HG02970 (cell line): Measurements from ENCODE around the gene CHCHD1.
"Not testable (repeated sequence)": the region's sequence is repeated elsewhere in the genome, so short reads cannot be mapped to it uniquely, and the experiment has no call there.

Experiments used
- ATAC-seq: cut with Tn5 transposase; IDR thresholded peaks from one replicate; pipeline ENCODE4 v1.9.1; 2021; ENCODE audit warnings: mild to moderate bottlenecking, moderate library complexity, moderate number of reproducible peaks; ENCODE audit not compliant: unreplicated experiment, low FRiP score

CHCHD1 gene

DNA sequence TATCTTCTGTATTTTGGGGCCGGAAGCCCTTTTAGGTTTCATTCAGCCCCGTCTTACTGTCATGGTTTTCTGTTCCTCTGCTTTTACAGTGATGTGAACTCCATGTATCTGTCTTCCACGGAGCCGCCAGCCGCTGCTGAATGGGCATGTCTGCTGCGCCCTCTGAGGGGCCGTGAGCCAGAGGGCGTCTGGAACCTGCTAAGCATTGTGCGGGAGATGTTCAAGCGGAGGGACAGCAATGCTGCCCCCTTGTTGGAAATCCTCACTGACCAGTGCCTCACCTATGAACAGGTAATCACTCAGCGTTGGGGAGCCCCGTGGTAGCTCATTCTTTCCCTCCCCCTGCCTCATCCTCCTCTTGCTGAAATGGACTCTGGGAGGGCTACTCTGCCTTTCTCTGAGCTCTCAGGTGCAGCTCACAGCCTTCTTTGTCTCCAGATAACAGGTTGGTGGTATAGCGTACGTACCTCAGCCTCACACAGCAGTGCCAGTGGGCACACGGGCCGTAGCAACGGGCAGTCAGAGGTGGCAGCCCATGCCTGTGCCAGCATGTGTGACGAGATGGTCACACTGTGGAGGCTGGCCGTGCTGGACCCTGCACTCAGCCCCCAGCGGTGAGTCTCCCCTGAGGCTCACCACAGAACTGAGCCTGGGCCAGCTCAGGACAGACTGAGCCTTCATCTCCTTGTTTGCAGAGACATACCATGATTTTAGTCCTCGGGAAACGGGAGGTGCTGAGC, 9.2 kb downstream of the CHCHD1 start:
- no peak for ATAC-seq

DNA sequence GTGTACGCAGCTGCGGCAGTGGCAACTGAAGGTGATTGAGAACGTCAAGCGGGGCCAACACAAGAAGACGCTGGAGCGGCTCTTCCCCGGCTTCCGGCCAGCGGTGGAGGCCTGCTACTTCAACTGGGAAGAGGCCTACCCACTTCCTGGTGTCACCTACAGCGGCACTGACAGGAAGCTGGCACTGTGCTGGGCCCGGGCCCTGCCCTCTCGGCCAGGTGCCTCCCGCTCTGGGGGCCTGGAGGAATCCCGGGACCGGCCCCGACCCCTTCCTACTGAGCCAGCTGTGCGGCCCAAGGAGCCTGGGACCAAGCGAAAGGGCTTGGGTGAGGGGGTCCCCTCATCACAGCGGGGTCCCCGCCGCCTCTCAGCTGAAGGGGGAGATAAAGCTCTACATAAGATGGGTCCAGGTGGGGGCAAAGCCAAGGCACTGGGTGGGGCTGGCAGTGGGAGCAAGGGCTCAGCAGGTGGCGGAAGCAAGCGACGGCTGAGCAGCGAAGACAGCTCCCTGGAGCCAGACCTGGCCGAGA, 10.1 kb downstream of the CHCHD1 start:
- ATAC-seq = no peak

DNA sequence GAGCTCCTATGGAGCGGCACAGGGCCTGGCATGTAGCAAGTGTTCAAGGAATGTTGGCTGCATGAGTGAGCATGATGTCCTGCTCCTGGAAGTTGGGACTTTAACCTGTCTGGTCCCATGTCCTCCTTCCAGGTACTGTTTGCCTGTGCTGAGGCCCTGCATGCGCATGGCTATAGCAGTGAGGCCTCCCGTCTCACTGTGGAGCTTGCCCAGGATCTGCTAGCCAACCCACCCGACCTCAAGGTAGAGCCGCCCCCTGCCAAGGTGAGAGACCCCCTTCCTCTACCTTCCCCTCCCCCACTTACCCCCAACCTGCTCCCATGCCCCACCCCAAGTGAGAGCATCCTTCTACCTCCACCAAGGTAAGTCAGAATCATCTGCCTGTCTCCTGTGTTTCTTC, 11.6 kb downstream of the CHCHD1 start:
- ATAC-seq = no peak

DNA sequence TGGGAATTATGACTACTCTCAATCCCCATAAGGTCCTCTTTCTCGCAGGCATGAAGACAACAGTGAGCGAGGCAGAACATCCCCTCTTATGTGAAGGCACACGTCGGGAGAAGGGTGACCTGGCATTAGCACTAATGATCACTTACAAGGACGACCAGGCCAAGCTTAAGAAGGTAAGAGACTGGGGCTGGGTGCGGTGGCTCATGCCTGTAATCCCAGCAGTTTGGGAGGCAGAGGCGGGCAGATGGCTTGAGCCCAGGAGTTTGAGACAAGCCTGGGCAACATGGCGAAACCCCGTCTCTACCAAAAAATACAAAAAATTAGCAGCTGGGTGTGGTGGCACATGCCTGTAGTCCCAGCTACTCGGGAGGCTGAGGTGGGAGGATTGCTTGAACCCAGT, 13.6 kb downstream of the CHCHD1 start:
- ATAC-seq = not testable (repeated sequence)

DNA sequence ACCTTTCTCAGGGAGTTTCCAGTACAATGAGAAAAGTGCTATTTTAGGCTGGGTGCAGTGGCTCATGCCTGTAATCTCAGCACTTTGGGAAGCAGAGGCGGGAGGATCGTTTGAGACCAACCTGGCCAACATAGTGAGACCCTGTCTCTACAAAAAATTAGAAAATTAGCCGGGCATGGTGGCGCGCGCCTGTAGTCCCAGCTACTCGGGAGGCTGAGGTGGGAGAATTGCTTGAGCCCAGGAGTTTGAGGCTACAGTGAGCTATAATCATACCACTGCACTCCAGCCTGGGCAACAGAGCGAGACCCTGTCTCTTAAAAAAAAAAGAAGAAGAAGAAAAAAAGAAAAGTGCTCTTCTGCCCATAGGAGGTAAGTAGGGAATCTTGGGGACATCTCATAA, 14.2 kb downstream of the CHCHD1 start:
- ATAC-seq = not testable (repeated sequence)

DNA sequence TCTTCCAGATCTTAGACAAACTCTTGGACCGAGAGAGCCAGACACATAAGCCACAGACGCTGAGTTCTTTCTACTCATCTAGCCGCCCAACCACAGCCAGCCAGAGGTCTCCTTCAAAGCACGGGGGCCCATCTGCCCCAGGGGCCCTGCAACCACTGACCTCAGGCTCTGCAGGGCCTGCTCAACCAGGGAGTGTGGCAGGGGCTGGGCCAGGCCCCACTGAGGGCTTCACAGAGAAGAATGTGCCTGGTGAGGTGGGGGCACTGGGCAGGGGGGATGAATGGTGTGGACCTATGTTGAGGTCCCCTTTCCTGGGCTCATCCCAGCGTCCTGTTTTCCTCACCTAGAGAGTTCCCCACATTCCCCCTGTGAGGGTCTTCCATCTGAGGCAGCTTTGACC, 14.9 kb downstream of the CHCHD1 start:
- ATAC-seq = no peak

DNA sequence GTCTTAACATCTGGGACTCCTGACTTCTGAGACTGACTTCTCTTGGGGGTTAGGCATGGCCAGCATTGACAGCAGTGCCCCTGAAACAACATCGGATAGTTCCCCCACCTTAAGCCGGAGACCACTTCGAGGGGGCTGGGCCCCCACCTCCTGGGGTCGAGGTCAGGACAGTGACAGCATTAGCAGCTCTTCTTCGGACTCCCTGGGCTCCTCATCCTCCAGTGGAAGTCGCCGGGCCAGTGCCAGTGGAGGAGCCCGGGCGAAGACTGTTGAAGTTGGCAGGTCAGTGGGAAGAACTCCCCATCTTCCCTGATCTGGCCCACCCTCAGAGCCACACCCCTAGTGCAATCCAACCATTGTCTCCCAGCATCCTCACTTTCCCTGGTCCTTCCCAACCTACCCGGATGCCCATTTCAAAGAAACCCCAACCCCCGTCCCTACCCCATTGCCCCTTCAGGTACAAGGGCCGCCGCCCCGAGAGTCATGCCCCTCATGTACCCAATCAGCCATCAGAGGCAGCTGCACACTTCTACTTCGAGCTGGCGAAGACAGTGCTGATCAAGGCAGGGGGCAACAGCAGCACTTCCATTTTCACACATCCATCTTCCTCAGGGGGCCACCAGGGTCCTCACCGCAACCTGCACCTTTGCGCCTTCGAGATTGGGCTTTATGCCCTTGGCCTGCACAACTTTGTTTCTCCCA, 15.6 kb downstream of the CHCHD1 start:
- no peak for ATAC-seq

DNA sequence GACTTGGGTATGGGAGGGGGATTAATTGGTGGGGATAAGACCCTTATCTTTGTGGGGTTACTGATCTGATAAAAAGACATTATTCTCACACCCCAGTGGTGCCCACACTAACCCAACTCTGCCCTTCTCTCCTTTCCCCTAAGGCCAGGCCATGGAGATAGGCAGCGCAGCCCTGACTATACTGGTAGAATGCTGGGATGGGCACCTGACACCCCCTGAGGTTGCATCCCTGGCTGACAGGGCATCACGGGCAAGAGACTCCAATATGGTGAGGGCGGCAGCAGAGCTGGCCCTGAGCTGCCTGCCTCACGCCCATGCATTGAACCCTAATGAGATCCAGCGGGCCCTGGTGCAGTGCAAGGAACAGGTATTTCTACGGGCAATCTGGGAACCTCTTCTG, 16.2 kb downstream of the CHCHD1 start:
- ATAC-seq = no peak

DNA sequence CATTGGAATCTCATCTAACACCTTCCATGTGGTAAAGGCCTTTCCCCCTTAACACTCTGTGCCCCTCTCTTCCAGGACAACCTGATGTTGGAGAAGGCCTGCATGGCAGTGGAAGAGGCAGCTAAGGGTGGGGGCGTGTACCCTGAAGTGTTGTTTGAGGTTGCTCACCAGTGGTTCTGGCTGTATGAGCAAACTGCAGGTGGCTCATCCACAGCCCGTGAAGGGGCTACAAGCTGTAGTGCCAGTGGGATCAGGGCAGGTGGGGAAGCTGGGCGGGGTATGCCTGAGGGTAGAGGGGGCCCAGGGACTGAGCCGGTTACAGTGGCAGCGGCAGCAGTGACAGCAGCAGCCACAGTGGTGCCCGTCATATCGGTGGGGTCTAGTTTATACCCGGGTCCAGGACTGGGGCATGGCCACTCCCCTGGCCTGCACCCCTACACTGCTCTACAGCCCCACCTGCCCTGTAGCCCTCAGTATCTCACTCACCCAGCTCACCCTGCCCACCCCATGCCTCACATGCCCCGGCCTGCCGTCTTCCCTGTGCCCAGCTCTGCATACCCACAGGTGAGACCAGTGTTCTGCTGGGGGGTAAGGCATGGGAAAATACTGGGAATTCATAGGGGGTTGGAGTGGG, 17.2 kb downstream of the CHCHD1 start:
- no peak for ATAC-seq

DNA sequence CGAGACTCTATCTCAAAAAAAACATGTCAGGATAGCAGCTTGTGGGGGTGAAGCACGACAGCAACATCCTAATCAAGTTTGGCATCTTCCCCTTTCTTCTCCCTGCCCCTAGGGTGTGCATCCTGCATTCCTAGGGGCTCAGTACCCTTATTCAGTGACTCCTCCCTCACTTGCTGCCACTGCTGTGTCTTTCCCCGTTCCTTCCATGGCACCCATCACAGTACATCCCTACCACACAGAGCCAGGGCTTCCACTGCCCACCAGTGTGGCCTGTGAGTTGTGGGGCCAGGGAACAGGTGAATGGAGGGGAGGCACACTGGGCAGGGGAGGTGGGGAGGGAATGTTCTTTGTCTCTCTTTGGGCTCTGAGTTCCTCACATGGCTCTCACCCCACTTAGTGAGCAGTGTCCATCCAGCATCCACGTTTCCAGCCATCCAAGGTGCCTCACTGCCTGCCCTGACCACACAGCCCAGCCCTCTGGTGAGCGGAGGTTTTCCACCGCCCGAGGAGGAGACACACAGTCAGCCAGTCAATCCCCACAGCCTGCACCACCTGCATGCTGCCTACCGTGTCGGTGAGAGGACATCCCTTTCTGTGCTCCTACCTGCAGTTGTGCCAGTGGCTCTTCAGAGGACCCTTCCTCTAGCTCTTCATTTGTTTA, 18.2 kb downstream of the CHCHD1 start:
- no peak for ATAC-seq

DNA sequence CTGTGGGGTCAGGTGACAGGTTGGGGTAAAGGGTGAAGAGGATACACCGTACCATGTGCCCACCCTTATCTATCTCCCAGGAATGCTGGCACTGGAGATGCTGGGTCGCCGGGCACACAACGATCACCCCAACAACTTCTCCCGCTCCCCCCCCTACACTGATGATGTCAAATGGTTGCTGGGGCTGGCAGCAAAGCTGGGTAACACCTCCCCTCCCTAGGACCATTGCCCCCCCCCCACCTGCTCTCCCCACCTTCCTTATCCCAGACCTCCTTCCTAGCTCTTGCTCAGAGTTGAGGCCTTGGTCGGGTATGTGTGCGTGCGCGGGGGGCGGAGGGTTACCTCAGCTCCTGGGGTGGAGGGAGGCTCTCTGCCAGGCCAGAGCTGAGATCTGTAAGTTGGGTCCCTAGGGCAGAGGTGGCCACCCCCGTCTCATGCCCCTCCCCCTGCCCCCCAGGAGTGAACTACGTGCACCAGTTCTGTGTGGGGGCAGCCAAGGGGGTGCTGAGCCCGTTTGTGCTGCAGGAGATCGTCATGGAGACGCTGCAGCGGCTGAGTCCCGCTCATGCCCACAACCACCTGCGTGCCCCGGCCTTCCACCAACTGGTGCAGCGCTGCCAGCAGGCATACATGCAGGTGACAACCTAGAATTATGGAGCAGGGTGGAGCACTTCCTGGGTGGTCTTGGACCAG, 18.9 kb downstream of the CHCHD1 start:
- ATAC-seq = no peak

DNA sequence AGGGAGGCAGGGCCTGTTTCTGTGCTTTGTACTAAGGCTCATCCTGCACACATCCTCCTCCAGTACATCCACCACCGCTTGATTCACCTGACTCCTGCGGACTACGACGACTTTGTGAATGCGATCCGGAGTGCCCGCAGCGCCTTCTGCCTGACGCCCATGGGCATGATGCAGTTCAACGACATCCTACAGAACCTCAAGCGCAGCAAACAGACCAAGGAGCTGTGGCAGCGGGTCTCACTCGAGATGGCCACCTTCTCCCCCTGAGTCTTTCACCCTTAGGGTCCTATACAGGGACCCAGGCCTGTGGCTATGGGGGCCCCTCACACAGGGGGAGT, 19.4 kb downstream of the CHCHD1 start:
- no peak for ATAC-seq

DNA sequence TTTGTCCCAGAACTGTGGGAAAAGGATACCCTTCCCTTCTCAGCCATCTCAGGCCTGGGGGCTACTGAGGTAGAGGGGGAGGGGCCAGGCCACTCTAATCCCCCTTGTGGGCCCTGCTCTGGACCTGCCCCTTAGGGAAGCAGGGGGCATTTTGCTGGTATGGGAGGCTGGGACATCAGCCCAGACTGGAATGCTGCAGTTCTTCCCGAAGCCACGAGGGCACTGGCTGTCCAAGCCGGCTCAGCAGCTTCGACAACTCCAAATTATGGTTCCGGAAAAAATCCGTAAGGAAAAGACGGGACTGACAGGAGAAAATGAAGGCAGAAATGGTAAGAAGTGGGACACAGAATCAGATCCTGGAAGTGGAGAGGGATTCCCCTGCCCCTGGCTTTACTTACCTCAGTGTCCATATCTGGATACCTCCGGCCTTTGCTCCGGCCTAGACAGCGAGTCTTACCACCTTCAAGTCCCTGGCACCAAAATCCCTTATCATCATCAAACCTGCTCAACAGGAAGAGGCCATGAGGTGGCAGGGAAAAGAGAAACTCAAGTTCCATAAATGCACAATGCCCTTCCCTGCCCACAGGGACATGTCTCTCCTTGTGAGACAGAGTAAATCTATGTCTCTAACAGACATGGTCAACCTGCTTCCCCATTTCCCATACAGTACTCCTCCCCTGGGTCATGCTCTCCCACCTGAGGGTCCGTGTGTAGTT, 20.6 kb downstream of the CHCHD1 start:
- no peak for ATAC-seq

DNA sequence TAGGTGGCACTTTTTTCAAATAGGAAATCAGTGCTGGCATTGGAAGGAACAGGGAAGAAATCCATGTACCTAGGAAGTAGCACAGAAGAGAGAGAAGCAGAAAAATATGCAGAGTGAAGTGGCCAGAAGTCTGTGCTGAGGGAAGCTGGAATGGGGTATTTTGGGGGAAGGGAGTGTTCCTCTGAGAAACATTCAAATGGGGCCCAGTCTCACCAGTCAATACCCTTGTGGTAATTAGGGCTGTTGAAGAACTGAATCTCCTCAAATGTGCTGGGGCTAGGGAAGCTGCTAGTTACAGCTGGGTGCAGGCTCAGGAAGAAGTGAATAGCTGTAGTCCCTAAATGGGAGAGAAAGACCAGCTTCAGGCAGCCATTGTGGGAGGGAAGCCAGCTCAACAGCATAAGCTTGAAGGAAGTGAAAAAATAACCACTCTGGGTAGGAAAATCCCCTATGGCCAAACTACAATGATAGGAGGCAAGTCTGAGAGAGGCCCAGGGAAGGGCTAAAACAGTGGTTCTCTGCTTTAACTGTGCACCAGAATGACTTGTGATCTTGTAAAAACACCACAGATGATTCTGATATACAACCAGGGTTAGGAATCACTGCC, 21.9 kb downstream of the CHCHD1 start:
- ATAC-seq = no peak

DNA sequence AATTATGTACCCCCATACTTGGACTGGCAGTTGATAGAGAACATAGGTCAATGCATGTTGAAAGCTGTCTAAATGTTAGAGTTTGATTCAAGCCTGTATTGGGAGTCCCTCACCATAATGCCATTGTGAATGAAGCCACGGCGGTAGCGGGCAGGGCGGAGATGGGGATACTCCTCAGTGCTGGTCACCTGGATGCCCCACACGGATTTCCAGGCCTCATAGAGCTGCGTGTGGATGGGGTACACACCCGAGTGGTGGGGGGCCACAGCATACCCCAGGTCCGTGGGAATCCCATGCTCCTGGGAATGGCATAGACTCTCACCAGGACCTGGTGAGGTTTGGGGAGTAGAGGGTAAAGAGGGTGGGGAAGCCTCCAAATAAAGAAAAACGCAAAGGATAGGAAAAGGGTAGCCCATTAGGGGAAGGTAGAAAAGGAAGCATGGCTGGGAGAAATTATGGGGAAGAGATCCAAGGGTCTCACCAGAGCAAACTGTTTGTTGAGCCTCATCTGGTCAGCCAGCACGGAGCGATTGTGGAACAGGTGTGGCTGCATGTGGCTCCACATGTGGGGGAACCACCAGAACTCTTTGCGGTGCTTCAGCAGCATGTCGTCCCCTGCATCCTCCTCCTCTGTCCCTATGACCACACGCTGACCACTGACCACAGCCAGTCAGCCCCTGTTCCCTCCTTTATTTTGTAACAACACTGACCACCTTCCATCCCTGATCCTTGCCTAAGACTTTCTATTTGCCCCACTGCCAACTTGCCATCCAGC, 24.5 kb downstream of the CHCHD1 start:
- no peak for ATAC-seq

DNA sequence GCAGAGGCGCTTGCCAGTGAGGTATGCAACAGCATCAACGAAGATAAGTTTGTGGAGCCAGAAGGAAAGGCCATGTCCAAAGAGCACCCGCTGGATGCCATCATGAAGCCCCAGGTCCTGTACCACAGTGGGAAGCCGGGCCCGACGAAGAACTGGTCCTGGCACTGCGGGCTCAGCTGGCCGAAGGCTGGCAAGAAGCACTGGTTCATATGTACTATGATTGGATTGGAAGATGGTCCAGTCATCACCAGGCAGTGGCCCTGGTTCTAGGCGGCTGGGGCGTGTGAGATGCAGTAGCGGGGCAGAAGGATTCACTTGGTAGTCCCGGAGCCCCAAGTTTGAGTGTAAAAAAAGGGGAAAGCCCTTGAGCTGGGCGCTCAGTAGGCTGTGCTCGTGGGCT, 25.6 kb downstream of the CHCHD1 start:
- ATAC-seq = no peak

DNA sequence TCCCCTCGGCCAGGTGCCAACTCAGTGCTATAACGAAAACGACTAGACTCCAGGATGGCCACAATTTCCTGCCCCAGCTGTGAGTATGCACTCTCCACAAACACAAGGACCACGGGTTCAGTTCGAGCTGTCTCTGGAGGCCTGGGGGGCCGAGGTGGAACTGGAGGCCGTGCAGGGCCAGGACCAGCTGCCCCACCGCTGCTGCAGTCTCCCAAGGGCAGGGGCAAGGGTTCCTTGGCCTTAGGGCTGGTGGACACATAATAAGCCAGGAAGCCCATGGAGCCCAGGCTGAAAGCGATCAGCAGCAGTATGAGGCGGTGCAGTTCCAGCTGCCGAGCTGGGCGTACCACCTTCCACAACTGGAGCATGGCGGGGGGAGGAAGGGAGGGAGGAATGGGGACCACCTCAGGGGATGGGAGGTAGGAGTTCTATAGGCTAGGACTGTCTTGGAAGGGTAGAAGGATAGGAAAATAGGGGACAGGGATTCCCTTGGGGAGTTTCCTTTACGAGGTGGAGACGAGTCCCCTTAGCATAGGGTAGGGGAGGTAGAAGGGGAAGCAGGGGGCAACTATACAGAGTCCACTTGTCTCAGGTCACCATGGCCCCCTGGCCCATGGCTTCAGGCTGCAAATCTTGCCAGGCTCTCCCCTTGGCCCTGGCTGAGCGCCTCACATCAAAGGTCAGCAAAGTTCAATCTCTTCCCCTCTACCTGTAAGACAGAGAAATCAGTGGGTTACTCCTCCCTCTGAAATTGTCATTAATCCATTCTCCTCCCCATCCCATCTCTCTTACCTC, 26.4 kb downstream of the CHCHD1 start:
- ATAC-seq = no peak
